Myocyte (in vitro differentiated cells): ENCODE measurements around the gene NMNAT3. TPM values are rescaled to one million over a fixed set of nuclear protein-coding genes. Genes with fewer than 3 reads are reported as not detected.

ENCODE experiments used
- DNase-seq: peaks from one replicate; pipeline ENCODE4 v3.0.0-alpha.2; 2012; ENCODE audit warnings: low read depth
- total RNA-seq: library from RNA; depleted of rRNA; stranded (reverse); fragments of >200 nt; gene quantifications from 2 replicates; pipeline ENCODE4 v1.2.3, GENCODE V29; 2014

NMNAT3 gene
- total RNA-seq, 1 donor from 2014 or later: not detected

DNA sequence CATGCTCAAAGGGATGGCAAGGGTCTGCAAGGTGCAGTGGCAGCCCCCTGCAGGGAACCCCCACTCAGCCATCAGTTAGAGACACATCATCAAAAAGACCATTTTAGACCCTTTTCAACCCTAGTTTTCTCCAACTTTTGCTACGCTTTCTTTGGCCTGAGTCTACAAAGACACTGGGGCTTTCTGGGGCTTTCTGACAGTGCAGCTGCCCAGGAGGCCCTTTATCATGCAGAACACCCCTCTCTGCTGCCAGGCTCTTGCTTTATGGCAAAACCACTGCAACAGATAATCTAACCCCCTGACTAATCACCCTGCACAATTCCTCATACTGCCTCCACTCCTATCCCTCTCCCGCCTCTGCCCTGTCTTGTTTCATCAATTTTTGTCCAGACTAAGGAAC is 2.4 kb downstream of the NMNAT3 start:
- no peak for DNase-seq

DNA sequence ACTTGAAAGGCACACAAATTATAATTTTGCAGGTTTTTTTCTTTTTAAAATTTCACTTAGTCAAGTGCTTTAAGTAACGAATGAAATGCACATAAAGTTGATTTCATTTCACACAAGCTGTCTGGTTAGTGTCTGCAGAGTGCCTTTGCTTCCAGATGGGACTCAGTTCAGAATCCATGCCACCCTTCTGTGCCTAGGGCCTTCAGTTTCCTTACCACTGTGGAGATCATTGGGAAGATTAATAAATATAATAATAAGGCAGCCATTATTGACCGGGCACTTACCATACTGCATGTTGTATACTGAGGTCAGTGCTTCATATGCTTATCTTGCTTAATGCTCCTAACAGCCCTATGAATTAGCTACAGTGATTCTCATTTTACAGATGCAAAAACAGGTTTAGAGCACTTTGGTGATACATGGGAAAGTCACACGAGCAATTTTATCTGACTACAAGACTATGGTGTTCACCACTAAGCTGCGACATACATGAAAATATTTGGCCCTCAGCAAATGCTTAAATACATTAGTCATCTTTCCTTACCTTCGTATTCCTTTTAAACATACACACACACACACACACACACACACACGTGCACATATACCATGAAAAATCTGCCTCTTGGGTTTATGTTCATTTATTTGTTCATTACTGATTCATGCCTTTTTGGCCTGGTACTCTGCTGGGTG is 3.1 kb downstream of the NMNAT3 start:
- no peak for DNase-seq

DNA sequence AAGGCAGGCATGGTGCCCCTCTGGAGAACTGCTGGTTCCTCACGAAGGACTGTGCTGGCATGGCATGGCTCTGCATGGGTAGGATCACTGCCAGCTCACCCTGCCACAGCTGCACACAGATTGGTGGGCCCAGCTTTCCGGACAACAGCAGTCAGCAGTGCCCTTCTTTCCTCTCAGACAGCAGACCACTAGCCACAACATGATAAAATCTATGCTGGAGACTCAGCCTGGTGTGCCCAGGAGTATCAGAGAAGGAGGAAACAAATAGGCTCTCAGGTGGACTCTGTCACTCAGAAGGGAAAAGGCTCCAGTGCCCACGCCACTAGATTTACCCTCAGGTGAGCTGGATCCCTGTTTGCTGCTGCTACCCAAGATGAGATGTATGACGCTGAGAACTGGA is 4.9 kb downstream of the NMNAT3 start:
- no peak for DNase-seq

DNA sequence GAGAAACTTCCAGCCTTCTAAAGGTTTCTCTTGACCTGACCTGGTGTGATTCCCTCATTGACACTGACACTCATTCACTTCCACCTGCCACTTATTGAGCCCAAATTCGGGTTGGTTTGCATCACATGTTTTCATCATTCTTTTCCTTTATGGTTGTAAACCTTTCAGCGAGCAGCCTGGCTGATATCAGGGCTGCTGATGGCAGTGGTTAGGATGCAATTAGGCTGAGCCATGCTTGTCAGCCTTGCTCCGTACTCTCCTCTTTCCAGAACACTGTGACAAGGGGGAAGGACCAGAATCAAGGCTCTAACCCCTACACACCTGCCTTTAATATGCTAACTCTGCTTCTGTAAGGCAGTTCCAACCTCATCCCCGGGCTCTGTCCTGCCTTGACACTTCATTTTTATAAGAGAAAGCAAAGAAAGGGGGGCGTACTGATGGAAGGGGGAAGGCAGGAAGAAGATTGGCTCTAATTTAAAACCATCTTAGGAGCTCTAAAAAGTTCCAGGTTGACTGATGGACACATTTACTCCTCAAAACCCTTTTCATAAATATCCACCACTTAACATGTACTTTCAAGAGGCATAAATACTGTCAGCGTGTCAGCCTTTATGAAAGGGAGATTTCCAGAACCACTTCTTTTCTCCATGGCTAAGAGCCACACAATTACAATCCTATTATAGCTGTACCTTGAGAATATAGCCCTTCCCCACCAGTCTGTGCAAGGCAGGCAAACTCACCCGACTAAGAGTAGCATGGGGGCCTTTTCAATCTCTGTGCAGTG is 5.7 kb downstream of the NMNAT3 start:
- no peak for DNase-seq

DNA sequence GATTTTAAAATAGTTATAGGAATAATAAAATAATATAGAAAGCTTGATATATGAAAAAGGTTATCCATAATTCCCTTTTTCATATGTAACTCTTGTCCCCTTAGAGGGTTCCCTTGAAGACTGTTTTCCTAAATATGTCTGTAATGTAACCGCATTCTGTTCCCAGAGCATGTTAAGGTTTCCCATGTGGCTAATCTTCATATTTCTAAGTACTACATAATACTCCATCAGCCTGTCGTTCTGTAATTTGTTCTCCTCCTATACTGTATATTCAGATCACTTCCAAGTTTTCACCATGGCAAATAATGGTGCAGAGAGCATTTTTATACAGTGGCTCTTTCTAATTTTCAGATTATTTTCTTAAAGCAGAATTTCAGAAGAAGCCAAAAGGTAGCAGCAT is 6.7 kb downstream of the NMNAT3 start:
- no peak for DNase-seq

DNA sequence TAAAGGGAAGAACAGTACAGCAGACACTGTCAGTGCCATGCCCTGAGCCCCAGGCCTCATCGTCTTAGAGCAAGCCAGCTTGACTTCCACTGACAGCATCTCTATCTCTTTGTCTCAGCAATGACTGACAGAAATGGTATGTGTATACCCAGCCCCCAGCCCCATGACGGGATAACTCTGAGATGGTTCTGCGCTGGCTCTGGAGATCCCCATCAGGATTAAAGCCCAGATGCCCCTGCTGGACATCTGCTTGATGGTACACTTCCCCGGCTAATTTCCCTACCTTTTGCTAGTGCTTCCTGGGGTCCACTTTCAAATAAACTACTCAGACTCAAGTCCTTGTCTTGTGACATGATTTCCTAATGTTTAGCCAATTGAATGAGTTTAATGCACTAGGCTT is 7.6 kb downstream of the NMNAT3 start:
- no peak for DNase-seq

DNA sequence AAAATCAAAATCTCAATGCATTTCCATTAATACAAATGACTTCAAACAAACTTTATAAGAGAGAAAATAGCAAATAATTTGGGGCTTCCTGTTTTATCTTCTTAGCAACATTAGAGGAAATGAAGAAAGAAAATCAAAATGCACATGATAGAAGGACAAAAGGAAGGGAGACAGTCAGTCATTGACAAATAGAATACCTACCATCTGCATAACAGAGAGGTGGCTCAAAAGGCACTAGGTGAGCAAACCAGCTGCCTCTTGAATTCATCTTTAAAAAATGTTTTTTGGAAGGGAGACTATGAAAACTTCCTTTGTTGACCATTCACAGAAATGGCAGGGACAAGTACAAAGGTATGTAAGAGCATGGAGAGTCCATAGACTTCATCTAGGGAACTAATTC is 9.4 kb downstream of the NMNAT3 start:
- DNase-seq: no peak

DNA sequence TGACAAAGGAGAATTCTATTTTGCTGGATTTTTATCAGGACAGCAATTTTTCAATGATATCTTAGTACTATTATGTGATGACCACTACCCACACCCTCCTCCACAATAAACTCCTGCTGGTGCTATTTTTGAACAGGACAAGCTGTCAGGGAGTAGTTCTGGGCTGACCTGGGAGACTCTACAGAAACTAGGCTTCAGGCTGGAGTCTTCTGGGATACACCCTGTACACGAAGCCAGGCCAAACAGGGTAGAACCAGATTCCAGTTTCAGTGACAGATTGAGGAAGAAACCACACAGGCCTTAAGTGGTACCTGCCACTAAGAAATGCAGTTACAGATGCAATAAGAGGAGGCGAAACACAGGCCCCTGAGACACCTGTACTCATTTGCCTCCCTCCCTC is 12.8 kb downstream of the NMNAT3 start:
- DNase-seq: no peak

DNA sequence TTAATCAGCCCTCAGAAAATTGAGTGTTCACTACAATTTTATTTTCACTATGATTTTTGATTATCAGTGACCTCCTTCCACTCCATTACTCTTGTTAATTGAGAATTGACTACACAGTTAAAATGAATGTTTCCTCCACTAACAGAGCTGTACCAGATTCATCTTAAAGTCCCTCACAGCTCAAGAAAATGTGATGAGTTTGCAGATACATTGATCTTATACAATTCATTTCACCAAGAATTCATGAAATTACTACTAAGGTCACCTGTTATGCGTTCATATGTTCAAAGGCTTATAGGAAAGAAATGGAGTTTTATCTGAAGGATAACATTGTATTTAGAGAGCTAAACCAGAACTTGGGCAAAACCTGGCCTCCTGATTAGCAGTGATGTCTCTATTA is 17.5 kb downstream of the NMNAT3 start:
- no peak for DNase-seq

DNA sequence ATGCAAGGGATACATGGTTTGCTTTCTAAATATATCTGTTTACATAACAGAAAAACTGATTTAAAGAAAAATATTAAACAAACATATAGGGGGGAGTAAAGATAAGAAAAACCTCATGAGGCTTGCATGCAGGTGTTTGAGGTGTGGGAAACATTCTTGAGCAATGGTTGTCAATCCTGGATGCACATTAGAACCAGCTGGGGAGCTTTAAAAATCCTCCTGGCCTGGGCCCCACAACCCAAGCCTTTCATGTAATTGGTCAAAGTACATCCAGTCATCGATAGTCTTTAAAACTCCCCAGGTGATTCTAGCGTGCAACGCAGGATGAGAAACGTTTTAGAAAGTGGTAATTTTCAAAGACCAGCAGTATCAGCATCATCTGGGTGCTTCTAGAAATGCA is 18.3 kb downstream of the NMNAT3 start:
- no peak for DNase-seq

DNA sequence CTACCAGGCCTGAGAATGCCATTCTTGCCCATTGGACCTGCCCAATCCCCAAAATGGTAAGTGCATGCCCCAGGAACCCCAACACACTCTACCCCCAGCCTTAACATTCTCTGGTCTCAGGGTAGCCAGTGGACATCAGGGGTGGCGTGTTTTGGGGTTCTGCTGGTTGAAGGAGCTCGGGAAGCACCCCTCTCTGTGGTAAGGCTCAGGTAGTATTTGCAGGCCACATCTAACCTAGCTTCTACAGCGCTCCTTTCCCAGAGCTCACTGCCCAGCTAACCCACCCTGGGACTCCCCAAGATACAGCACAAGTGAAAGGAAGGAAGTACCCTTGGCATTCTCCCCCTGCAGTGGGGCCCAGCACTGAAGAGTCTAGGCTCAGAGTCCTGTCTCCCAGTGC is 19.8 kb downstream of the NMNAT3 start:
- DNase-seq: no peak

DNA sequence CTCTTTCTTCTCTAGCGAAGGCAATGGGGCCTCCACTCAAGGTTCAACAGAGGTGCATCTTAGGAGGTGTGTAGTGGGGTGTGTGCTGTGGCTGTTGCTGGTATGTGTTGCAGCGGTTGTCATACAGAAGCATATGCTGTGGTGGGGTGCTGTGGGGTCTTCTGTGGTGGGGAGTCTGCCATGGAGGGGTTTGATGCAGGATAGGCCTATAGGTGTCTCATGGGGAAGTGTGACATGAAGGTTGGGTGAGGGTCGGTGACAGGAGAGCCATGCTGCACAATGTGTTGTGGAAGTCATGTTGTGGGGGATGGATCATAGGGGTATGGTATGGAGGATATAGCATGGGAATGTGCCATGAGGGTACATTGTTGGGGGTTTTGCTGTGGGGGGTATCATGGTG is 20.3 kb downstream of the NMNAT3 start:
- DNase-seq: no peak

DNA sequence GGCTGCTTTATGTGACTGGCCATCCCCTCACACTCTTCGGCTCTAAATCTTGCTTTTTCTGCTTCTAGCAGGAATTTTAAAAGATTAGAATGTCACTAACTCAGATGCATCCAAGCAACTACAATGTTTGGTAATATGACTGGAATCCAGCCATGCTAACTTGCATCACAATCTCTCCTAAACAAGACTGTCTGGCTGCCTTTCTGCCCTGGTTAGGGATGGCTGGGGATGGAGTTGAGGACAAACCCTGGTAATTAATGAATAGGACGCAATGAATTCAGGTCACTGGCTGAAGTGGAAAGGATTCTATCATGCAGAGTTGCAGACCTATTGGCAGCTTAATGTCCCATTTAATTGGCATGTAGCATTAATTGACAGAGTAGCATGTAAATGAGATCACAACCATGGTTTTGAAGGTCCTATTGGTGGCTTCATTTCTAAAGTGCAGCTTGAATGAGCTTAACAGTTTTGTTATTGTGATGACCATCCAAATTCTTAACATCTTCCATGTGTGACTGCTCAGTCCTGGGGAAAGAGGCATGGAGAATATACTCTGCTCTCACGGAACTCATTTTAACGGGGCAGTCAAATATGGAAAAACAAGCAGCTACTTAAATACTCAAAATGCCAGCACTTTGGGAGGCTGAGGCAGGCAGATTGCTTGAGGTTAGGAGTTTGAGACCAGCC is 21.7 kb downstream of the NMNAT3 start:
- DNase-seq: no peak

DNA sequence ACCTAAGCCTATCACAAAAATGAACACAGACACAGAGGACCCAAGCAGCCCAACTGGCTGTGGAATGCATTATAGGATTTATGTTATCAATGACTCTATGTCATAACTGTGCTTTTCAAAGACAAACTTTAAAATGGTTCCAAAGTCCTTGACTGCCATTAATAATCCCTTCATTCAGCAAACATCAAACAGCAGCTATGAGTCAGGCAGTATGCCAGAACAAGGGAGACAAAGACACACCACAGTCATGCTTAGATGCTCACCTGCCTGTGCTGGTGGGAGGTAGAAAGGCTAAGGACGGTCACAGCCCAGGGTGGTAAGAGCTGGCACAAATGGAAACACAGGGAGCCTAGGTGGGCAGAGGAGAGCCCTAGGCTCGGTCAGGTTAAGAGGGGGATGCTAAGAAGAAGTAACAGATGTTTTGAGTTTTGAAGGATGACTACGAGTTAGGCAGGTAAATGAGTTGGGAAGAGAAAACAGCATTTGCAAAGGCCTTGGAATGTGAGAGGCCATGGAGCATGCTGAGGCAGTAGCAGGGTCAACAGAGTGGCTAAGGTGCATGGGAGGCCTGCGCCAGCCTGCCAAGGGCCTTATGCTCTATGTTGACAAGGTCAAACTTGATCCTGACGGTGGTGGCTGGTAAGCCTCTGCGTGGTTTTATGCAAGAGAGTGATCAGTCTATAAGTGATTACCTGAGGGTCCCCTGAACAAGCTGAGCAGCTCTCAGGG is 23.0 kb downstream of the NMNAT3 start:
- DNase-seq: no peak

DNA sequence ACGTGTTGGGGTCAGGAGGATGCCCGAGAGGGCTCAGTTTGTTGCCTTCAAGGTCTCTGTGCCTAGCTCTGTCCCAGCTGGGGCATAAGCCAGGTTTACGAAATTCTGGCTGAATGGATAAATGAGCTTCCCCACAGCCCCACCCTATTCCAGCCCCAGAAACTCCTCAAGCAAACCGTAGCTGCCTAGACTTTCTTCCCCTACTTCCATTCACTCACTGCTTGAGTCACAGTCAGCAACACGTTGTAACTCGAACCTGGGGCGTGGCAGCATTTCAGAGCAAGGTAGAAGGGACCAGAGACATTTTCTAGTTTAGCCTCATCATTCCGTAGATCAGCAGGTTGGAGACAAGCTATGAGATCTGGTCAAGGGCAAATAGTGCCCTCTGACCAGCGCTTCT is 24.2 kb downstream of the NMNAT3 start:
- DNase-seq: no peak

DNA sequence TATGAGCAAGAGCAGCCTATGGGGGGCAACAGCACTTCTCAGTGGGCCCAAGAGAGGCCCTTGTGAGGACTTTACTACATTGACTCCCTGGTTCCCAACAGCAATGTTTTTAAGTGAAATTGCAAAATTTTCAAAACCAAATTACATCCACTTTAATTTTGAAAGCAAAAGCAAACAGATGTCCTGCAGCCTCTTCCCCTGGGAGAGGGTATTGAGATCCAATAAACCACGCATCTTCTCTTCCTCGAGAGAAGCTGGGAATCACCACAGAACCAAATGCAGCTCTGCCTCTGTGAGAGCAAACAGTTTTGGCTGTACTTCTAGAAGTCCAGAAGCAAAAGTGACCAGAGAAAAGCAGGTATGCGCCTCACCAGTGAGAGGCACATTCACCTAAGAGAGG is 25.2 kb downstream of the NMNAT3 start:
- no peak for DNase-seq

DNA sequence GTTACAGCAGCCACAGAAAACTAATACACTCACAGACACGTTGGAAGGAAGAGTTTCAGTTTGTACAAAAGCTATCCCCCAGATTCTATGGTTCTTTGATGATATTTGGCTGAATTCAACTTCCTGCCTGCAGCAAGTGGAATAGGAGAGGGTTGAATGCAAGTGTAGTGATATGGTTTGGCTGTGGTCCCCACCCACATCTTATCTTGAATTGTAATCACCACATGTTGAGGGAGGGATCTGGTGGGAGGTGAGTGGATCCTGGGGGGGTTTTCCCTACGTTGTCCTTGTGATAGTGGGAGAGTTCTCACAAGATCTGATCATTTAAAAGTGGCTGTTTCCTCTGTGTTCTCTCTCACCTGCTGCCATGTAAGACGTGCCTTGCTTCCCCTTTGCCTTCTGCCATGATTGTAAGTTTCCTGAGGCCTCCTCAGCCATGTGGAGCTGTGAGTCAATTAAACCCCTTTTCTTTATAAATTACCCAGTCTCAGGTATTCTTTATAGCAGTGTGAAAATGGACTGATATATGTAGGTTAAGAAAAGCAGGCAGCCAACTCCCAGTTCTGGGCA is 29.8 kb downstream of the NMNAT3 start:
- no peak for DNase-seq

DNA sequence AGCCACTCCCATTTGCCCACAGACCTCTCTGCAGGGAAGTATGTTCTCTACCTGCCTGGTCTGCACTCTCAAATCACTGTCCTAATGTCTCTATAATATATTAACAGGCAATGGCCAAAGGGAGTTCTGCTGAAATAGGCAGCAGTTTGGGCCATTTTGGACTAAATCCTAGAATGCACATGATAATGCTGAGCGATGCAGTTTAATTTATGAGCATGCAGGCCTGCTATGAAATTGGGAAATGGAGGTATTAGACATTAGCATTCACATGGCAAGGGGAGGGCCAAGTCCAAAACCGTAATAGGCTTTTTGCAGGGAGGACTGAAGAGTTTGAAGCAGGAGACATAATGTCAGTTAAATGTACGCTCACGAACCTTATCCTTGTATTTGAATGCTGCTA is 31.3 kb downstream of the NMNAT3 start:
- no peak for DNase-seq

DNA sequence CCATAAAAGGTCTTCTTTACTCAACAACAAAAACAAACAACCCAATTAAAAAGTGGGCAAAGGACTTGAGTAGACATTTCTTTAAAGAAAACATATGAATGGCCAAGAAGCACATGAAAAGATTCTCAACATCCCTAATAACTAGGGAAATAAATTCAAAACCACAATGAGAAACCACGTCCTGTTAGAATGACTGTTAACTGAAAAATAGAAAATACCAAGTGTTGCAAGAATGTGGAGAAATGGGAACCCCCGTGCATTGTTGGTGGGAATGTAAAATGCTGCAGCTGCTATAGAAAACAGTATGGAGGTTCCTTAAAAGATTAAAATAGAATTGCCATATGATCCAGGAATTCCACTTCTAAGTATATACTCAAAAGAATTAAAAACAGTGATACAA is 34.8 kb downstream of the NMNAT3 start:
- no peak for DNase-seq

DNA sequence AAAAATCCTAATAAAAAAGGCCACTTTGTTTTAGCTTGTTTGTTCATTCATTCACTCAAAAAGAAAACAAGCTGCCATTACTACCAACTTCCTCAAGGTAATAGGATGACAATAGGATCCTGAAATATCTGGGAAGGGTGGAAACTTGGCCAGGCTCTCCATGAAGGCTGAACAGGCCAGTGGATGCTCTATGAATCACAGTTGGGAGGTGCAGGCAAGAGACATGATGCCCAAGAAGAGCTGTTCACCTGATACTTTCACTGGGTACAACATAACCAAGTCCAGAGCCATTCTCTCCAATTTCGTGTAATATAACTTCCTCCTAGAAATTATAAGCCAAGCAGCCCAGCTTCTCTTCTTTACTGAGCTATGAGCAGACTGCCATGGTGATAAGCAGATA is 37.3 kb downstream of the NMNAT3 start:
- DNase-seq: no peak

DNA sequence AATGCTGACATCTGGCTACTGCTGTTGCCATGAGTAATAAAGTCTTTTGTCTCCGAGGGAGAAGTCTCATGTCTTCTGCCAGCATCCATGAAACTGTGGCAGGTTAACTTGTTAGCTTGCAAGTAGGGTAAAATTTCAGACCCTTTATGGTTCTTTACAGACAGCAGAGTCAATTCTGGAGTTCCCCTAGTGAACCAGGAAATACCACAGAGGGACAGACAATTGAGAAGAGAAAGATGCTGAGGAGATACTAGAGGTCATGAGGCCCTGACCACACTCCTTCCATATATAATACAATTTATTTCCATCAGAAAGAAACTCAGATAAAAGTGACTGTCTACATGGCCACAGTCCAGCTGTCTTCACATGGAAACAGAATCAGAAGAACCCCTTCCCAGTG is 38.1 kb downstream of the NMNAT3 start:
- DNase-seq: no peak

DNA sequence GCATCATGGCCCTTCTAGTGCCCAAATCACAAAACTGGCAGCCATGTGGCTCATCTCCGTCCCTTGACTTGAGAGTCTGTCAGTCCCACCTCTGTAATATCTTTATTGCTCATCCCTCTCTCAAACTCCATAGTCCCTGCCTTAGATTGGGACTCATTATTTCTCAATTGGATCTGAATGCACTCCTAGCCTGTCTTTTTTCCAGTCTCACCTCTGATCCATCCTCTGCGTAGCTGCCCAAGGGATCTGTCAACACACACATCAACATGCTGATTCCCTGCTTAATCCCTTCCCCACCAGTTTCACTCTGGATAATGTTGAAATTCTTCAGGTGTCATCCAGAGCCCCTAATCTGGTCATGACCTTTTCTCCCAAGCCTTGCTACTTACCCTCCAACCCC is 39.3 kb downstream of the NMNAT3 start:
- DNase-seq: no peak
